MM.1S (cell line): ENCODE measurements around the gene GJB4.

Source experiments
- DNase-seq: peaks from one replicate; pipeline ENCODE4 v3.0.0-alpha.2; 2015
- H2AFZ ChIP-seq: fragments of 300-600 bp; sonication (generic); 2 replicates; pipeline ENCODE4 v1.6.0; 2016; ENCODE audit warnings: antibody characterized with exemption, low read length
- H3F3A ChIP-seq: fragments of 300-600 bp; sonication (generic); 2 replicates; pipeline ENCODE4 v1.6.1; 2016; ENCODE audit warnings: mild to moderate bottlenecking, antibody characterized with exemption, low read length, moderate library complexity, mixed read lengths; ENCODE audit not compliant: insufficient read depth
- H3K27ac ChIP-seq: fragments of 300-600 bp; sonication (generic); 2 replicates; pipeline ENCODE4 v1.5.1; 2016; ENCODE audit warnings: mild to moderate bottlenecking, low read length
- H3K27me3 ChIP-seq: fragments of 300-600 bp; sonication (generic); replicated peaks from 2 replicates; pipeline ENCODE4 v1.6.0; 2016; ENCODE audit warnings: low read length; ENCODE audit not compliant: insufficient read depth
- H3K36me3 ChIP-seq: fragments of 300-600 bp; sonication (generic); replicated peaks from 2 replicates; pipeline ENCODE4 v1.6.1; 2016; ENCODE audit warnings: mild to moderate bottlenecking, low read length, mixed read lengths; ENCODE audit not compliant: insufficient read depth
- H3K4me1 ChIP-seq: fragments of 300-600 bp; sonication (generic); 2 replicates; pipeline ENCODE4 v1.6.1; 2016; ENCODE audit warnings: low read length, mixed read lengths
- H3K4me2 ChIP-seq: fragments of 300-600 bp; sonication (generic); 2 replicates; pipeline ENCODE4 v1.6.0; 2016; ENCODE audit warnings: low read depth, low read length
- H3K4me3 ChIP-seq: fragments of 300-600 bp; sonication (generic); 2 replicates; pipeline ENCODE4 v1.5.1; 2016; ENCODE audit warnings: low read length, mixed read lengths
- H3K79me2 ChIP-seq: fragments of 300-600 bp; sonication (generic); 2 replicates; pipeline ENCODE4 v1.6.1; 2016; ENCODE audit warnings: mixed run types, low read length, mixed read lengths
- H3K9ac ChIP-seq: fragments of 300-600 bp; sonication (generic); 2 replicates; pipeline ENCODE4 v1.6.1; 2016; ENCODE audit warnings: low read length, mixed read lengths
- H3K9me2 ChIP-seq: fragments of 300-600 bp; sonication (generic); replicated peaks from 2 replicates; pipeline ENCODE4 v1.6.1; 2016; ENCODE audit warnings: mild to moderate bottlenecking, low read length, mixed read lengths; ENCODE audit not compliant: insufficient read depth
- H3K9me3 ChIP-seq: fragments of 300-600 bp; sonication (generic); replicated peaks from 2 replicates; pipeline ENCODE4 v1.6.1; 2016; ENCODE audit warnings: mild to moderate bottlenecking, low read length, mixed read lengths; ENCODE audit not compliant: insufficient read depth
- H4K20me1 ChIP-seq: fragments of 300-600 bp; sonication (generic); 2 replicates; pipeline ENCODE4 v1.6.1; 2016; ENCODE audit warnings: mild to moderate bottlenecking, low read length, moderate library complexity, mixed read lengths; ENCODE audit not compliant: insufficient read depth
- EZH2 ChIP-seq: fragments of 300-600 bp; sonication (generic); optimal IDR thresholded peaks from 2 replicates; pipeline ENCODE3; 2017; ENCODE audit warnings: low read depth, mild to moderate bottlenecking, antibody characterized with exemption, low read length, mixed read lengths
- EZH2phosphoT487 ChIP-seq: fragments of 300-600 bp; sonication (generic); IDR thresholded peaks from 2 replicates; pipeline ENCODE4 v1.6.1; 2018; ENCODE audit warnings: antibody characterized with exemption, low read length
- TF ChIP-seq, protein P1 (sequence below): fragments of 300-600 bp; sonication (generic); IDR thresholded peaks from 2 replicates; pipeline ENCODE4 v1.5.1; 2016; ENCODE audit warnings: antibody characterized with exemption, low read length, mixed read lengths

GJB4 gene

DNA sequence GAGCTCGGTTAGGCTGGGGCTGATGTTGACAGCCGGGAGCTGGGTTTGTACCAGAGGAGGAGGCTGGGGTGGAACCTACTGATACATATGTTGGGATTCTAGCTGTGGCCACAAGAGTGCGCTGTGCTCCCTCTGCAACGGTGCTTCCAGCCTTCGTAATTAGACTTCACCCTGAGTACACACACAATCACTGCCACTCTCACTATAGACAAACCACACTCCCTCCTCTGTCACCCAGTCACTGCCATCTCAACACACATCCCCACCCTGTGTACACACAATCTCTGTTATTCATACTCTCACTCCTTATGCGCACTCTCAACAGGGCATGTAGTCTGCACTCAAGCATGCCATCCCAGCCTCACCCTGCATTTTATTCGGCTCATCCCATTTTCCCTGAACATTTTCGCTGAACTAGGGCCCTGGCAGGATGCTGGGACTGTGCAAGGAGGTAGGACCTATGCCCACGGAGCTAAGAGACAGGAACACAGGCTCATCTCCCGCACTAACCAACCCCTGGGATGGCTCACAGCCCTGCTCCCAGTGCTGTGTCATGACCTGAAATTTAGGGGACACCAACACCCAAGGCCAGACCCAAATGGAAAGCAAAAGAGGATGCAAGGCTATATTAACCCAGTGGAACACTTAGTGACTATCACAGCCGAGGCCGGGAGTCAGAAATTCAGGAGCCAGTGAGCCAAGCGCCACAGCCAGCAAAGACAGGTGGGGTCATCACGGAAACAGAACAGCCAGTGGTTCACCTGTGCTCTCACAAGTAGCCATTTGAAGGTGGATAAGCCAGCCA lies 27.2 kb downstream of the GJB4 start:
- Histone ChIP-seq H2AFZ (no peak overlapping the region), H3F3A (0 out of 2 replicates have a peak, but pooled peaks cover 4% of the 10 kb centered on the region), H3K4me1 (peaks cover 5% of the 10 kb centered on the region), H3K9me2 (no peaks in the 10 kb centered on the region), H4K20me1 (no peaks in the 10 kb centered on the region), H3K4me2 (no peak overlapping the region), H3K36me3 (no peaks in the 10 kb centered on the region), H3K79me2 (no peaks in the 10 kb centered on the region), H3K9me3 (no peaks in the 10 kb centered on the region), H3K4me3 (no peak overlapping the region), H3K27ac (no peak overlapping the region), H3K27me3 (peaks cover 71% of the 10 kb centered on the region), H3K9ac (no peak overlapping the region)
- DNase-seq, result peak; percentile 50
- no peak for TF ChIP-seq EZH2phosphoT487
- TF ChIP-seq, protein P1, sequence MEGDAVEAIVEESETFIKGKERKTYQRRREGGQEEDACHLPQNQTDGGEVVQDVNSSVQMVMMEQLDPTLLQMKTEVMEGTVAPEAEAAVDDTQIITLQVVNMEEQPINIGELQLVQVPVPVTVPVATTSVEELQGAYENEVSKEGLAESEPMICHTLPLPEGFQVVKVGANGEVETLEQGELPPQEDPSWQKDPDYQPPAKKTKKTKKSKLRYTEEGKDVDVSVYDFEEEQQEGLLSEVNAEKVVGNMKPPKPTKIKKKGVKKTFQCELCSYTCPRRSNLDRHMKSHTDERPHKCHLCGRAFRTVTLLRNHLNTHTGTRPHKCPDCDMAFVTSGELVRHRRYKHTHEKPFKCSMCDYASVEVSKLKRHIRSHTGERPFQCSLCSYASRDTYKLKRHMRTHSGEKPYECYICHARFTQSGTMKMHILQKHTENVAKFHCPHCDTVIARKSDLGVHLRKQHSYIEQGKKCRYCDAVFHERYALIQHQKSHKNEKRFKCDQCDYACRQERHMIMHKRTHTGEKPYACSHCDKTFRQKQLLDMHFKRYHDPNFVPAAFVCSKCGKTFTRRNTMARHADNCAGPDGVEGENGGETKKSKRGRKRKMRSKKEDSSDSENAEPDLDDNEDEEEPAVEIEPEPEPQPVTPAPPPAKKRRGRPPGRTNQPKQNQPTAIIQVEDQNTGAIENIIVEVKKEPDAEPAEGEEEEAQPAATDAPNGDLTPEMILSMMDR, result peak; percentile 76

DNA sequence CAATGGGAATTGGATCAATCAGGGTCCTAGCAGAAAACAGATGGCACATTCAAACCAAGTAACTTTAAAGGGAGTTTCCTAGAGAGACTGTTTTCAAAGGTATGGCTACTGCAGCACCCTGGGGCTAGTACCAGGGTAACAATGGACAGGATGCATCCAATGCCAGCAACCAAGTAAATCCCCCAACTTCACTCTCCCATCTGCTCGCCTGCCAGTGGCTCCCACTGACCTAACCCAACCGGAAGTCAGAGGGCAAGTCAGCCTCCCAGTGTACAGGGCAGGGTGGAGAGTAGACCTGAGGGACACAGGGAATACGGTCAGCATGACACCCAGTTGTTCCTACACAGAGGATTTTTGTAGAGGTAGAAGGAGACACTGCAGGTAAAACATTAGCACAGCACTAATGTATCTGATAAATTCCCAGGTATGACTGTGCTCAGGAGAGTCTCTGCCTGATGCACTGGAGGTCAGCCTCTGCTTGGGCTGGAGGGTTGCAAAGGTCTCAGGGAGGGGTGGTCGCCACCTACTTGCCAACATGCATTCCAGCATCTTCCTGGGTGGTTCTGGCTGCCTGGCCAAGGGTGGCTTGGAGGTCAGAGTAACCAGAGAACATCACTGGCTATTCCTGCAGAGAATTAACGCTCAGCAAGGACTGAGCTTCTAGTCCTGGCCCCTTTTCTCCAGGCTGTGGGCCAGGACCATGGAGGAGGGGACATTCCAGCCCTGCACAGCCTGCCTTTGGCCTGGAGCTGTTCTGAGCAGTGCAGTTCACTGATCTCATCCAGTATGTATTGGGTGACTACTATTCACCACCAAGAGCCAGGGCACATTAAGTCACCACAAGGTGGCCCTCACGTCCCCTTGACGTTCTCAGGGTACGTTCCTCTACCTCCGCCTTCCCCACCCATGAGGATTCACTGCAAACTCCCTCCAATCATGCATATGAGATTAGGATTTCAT lies 28.2 kb downstream of the GJB4 start:
- Histone ChIP-seq H3K9me3 (no peaks in the 10 kb centered on the region), H3K79me2 (no peaks in the 10 kb centered on the region), H2AFZ (no peak overlapping the region), H3K4me2 (no peak overlapping the region), H3K9me2 (no peaks in the 10 kb centered on the region), H3K36me3 (no peaks in the 10 kb centered on the region), H3K4me3 (no peak overlapping the region), H4K20me1 (no peaks in the 10 kb centered on the region), H3K4me1 (peaks cover 5% of the 10 kb centered on the region), H3K9ac (no peak overlapping the region), H3F3A (0 out of 2 replicates have a peak, but pooled peaks cover 4% of the 10 kb centered on the region), H3K27ac (no peak overlapping the region), H3K27me3 (peaks cover 69% of the 10 kb centered on the region)
- TF ChIP-seq, protein P1, result peak; percentile 34
- TF ChIP-seq EZH2phosphoT487, result no peak
- DNase-seq, result peak; percentile 14

DNA sequence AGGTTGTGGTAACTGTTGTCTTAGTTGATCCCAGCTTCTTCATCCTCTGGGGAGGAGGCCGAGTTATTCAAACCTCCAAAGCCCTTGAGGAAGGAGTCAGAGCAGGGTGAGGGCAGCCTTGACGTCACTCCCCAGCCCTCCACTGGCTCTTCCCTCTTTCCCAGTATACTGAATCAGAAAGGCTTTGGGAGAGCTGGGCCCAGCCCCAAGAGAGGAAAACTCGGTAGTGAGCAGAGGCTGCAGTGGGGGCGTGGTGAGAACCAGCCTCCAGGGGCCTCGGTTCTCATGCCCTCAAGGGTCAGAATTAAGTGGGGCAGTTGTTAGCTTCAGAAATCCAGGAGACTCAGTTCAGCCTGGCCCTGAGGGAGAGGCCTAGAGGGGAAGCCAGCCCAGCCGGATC lies 31.4 kb downstream of the GJB4 start:
- TF ChIP-seq EZH2phosphoT487 (no peak), EZH2 (no peak)
- TF ChIP-seq, protein P1, result no peak
- peaks cover 5% of the 10 kb centered on the region for H3K4me1 ChIP-seq
- no peak overlapping the region for H3K4me3 ChIP-seq
- no peaks in the 10 kb centered on the region for H3K36me3 ChIP-seq
- no peak overlapping the region for H3K27ac ChIP-seq
- no peaks in the 10 kb centered on the region for H3K9me3 ChIP-seq
- H3K9me2 ChIP-seq, result no peaks in the 10 kb centered on the region
- H3K4me2 ChIP-seq, result no peak overlapping the region
- DNase-seq, result no peak
- 0 out of 2 replicates have a peak, but pooled peaks cover 4% of the 10 kb centered on the region for H3F3A ChIP-seq
- no peaks in the 10 kb centered on the region for H3K79me2 ChIP-seq
- H2AFZ ChIP-seq, result no peak overlapping the region
- no peak overlapping the region for H3K9ac ChIP-seq
- peaks cover 72% of the 10 kb centered on the region for H3K27me3 ChIP-seq
- H4K20me1 ChIP-seq, result no peaks in the 10 kb centered on the region
